GM18520 (cell line): ENCODE results near the gene KCNMA1.

Source experiments
- ATAC-seq: cut with Tn5 transposase; IDR thresholded peaks from one replicate; pipeline ENCODE4 v1.9.1; 2021; ENCODE audit not compliant: unreplicated experiment

Gene KCNMA1

GRCh38 chr10:77634939-77635338 is 2.7 kb downstream of the KCNMA1 start:
- no peak for ATAC-seq

DNA sequence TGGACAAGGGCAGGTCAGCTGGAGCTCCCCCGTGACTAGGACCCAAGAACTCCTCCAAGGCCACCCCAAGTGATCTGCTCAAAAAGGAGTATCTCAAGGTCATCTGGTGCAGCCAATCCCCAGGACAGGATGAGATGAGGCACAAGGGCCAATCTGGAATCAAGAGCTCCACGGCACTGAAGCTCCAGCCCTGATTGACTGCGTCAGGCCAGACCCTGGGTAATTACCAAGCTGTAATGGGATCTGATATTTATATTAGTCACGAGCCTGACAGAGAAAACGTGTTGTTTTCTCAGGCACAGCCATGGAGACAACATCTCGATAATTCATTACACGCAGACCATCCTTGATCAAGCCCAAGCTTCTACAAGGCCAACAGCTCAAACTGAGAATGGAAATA is 4.2 kb downstream of the KCNMA1 start:
- ATAC-seq, result no peak

- ATAC-seq, result no peak
Observed at GRCh38 chr10:77631241-77631640, 6.4 kb downstream of the KCNMA1 start.

- no peak for ATAC-seq
Observed at GRCh38 chr10:77630507-77630848, 7.1 kb downstream of the KCNMA1 start.

DNA sequence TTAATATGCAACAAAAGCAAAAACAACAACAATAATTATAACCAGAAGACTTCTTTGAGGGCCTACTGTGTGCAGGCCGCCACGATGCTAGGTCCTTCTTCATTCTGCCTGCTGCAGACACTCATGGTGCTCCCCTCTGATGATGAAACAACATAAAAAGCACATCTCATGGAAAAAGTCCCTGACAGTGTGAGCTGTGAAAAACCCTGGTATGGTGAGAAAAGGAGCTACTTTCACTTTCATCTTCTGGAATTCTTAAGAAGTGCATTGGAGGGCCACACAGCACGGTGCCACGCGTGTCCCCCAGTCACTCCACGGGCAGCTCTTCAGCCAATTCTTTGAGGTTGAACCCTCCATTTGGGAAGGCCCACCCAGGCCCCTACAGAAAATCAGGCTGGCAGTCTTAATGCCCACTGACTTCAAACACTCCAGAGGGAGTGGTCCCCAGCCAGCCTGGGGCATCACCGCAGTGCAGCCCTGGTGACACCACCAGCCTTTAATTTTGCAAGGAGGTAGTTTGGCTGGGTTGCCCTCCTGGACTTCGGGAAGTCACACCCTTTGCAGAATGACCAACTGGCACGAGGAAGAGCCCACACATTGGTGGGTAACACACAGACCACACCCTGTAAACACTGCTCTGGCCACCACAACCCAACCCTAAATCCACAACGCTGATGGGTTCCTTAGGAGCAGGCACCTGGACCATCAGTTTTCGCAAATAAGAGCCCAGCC is 7.7 kb downstream of the KCNMA1 start:
- ATAC-seq, result no peak

DNA sequence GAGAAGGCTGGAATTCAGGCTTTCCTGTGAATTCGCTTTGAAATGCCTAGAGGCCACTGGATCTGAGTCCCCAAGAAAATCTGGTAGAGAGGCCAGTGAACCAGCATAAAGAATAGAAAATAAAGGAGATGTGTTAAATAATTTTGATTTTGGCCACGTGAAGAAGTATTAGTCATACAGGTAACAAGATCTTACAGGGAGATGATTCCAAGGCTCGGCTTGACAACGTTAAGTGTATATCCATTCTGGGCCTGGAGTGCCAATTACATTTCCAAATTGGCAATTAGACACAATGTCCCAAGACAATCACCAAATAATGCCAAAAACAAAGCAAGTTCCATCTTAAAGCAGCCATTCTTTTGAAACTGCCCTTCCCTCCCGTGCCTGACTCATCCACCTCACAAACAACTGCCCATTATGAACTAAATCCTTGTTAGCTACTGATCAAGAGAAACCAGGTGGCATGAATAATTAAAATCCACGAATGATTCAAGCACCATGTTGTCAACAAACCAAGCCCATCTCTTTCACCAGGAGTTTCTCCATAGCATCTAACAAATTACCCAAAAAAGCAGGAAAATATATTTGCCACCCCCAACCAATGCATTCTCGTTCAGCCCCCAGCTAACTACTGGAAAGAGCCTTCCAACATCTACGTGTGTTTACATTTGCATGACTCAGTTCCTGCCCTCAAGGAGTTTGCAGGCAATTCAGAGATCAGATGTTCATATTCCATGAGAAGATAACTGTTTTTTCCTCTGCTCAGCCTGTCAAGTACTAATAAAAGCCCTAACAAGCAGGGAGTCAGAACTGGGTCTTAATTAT is 8.5 kb downstream of the KCNMA1 start:
- ATAC-seq, result no peak

DNA sequence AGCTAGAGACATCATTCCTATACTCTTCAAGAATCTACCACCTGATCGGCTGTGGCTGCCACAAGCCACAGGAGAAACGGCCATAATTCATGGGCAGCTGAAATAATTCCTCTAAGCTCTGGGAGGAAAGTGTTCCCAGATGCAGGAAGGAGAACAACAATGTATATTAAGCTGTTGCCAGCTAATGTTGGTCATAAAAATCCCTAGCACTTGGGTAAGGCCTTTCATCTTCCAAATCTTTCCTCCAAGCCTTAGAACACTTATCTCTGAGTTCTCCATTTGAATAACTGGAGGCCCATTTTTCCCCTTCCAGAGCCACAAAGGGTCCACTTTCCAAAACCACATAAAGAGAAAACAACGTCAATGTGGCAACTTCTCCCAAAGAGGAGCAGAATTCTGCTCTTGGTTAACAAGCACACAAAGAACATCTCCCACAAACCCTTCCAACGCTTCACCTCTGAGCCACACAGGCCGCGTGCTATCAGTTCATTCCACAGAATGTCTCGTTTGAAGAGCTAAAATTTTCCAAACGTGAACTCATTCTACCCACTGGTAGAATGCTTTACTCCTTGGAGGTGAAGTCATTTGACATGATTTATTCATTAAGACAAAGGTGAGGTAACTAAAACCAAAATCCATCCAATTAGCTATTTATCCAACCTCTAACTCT is 11.2 kb downstream of the KCNMA1 start:
- ATAC-seq, result no peak

DNA sequence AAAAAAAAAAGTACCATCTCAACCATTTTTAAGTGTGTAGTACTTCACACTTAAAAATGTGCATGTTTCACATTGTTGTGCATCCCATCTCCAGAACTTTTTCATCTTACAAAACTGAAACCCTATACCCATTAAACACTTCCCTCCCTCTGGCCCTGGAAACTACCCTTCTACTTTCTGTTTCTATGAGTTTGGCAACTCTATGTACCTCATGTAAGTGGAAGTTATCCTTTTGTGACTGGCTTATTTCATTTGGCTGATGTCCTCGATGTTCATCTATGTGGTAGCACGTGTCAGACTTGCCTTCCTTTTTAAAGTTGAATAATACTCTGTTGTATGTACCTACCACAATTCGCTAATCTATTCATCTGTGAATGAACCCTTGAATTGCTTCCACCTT is 12.2 kb downstream of the KCNMA1 start:
- ATAC-seq, result no peak

DNA sequence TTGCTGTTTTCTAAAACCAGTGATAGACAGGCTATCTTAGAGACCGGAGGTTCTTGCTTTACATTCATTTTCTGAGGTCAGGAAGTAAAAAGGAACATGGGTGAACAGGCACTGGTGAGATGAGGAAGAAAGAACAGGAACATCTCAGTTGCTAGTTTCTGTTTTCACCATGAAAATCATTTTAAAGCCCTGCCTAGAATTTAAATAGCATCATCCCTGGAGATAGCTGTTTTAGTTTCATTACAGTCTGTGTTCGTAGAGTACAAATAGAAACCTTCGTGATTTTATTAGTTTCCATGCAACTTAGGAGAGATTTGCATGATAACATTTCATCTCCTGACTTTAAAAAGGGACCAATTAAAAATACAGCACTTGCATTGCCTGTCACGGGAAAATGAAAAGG is 14.7 kb downstream of the KCNMA1 start:
- no peak for ATAC-seq

GRCh38 chr10:77620731-77621130 is 16.9 kb downstream of the KCNMA1 start:
- no peak for ATAC-seq

DNA sequence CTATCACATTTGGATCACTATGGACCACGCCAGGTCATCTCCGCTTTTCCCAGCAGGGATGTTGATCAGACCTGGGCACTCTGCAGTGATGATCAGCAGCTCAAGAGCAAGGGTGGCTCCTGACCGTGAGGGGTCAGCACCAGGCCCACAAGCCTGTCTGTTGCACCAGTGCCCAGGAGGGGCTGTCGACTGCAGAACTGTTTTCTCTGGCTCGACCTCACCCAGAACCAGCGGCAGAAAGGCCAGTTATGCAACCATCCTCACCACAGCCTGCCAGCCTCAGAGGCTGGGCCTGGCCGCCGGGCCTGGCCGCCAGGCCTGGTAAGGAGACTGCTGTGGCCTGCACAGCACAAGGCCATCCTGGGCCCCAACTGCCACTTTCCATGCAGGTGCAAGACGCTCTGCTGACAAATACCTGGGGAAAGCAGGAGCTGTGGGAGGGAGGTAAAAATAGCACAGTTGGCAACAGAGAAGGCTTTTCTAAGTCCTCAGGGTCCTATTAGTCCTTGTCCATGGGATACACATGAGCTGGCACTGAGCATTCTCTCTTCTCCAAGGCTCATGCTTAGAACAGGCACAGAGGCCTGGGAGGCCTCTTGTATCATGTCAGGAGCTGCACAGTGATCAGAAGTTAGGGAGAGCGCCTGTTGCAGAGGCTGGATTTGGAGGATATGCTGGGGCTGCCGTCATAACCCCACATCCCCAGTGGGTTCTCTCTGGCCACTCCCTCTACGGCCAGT is 17.5 kb downstream of the KCNMA1 start:
- ATAC-seq, result no peak

- no peak for ATAC-seq
Observed at GRCh38 chr10:77618117-77618516, 19.5 kb downstream of the KCNMA1 start.

- no peak for ATAC-seq
Observed at GRCh38 chr10:77616766-77617165, 20.8 kb downstream of the KCNMA1 start.

- ATAC-seq, result no peak
Observed at GRCh38 chr10:77614778-77615625, 22.6 kb downstream of the KCNMA1 start.

DNA sequence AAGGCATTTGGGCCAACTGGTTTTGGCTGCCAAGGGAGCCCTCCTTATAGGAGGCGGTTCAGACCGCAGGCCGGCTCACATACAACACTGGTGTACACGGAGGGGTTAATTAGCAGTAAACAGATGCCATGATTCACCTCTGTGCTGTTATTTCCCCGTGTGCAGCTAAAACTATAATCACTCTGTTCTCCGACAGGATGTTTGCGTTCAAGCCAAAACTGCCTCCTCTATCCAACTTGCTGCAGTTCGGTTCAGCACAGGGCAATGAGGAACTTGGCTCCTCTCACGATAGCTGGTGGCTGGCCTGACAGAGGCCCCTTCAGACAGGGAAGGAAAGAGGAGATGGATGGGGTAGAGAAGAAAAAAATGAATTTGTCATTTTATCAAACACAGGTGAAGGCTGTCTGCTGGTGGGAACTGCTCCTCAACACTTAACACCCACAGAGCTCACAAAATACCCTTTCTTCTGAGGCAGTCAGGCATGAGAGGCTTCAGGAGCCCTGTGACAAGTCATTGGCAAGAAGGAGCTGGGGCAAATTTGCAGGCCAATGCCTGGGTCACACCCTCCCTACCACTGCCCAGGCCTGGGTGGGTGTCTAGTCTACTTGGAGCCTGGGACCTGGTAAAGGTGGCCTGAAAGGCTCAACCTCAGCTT is 24.0 kb downstream of the KCNMA1 start:
- ATAC-seq, result no peak

- ATAC-seq, result no peak
Observed at GRCh38 chr10:77611670-77612069, 25.9 kb downstream of the KCNMA1 start.

DNA sequence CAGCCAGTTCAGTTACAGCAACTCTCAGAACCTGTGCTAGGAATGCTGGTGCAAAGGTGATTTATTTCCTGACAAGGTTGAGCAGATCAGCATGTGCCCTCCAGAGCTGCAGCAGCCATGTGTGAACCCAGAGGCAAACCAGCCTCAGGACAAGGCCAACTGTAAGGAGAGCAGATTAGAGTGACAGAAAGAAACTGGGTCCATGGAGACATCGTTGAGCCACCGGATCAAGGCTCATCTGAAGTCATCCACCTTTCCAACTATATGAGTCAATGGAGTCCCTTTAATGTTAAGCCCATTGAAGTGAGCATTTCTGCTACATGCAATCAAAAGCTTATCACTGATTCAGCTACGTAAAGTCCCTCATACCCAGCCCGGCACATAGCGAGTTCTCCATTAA is 26.4 kb downstream of the KCNMA1 start:
- no peak for ATAC-seq

DNA sequence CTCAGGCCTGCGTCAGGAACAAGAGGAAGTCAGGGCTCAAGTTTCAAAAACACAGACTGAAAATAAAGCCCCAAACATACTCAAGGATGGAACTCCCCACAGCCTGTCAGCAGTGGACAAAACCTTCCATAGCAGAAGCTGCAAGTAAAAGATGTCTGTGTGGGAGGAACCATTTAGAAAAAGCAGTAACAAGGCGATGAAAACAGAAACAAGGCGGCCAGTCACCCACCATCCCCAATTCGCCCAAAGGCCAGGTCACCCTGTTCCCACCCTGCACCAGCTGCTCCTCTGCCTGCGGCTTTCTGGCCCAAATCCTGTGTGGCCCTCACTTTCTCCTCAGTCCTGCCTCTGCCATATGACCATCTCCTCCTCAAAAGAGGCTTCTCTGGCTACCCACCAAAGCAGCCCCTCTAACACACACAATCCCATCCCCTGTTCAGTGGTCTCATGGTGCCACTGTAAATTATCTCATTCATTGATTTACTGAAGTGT is 27.8 kb downstream of the KCNMA1 start:
- no peak for ATAC-seq

DNA sequence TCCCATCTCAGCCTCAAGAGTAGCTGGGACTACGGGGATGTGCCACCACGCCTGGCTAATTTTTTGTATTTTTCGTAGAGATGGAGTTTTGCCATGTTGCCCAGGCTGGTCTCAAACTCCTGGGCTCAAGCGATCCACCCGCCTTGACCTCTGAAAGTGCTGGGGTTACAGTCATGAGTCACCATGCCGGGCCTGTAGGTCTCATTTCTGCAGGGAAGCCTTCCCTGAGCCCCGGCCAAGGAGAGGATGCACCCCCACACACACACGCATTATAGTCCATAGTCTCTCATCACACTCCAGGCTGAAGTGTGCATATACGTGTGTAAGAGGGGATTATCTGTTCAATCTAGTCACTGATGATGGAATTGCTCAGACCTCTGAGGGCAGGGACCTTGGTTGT is 29.3 kb downstream of the KCNMA1 start:
- ATAC-seq, result no peak

DNA sequence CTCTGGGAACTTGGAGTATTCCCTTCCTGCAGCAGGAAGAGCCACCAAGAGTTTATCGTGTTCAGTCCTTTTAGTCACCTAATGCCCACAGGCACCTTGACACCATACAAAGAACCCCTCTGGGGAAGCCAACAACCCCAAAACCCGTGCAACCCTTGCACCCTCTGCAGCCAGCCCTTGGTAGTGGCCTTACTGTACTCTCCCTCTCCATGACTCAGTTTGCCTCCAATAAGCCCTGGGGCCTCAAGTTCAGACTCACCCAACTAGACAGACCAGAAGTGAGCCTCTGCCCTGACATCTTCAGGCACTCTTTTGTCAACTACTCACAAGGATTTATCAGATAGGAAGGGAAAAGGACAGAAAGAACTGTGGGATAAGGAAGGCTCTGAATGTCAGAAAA is 30.9 kb downstream of the KCNMA1 start:
- no peak for ATAC-seq
